Effector CD4-positive, alpha-beta T cell (primary cell): ENCODE data around the gene GRIN1. TPM values are rescaled to one million over a fixed set of nuclear protein-coding genes. Genes with fewer than 3 reads are reported as not detected.

ENCODE experiments used
- DNase-seq: peaks from one replicate; pipeline ENCODE4 v3.0.0-alpha.2; 2020
- total RNA-seq: gene quantifications from one replicate; lab custom pipeline; 2026; lab: John Stamatoyannopoulos, UW

GRIN1 gene
- total RNA-seq, result not detected

GRCh38 chr9:137138722-137139467, at the start of gene GRIN1:
Gene GRIN1, plus strand, starts transcription at chr9:137139154. Its CDS starts 333 bp downstream, at chr9:137139487.
- peak; percentile 21 for DNase-seq

- DNase-seq, result no peak
Measured at GRCh38 chr9:137089232-137089947, 49.6 kb upstream of the GRIN1 start.

DNA sequence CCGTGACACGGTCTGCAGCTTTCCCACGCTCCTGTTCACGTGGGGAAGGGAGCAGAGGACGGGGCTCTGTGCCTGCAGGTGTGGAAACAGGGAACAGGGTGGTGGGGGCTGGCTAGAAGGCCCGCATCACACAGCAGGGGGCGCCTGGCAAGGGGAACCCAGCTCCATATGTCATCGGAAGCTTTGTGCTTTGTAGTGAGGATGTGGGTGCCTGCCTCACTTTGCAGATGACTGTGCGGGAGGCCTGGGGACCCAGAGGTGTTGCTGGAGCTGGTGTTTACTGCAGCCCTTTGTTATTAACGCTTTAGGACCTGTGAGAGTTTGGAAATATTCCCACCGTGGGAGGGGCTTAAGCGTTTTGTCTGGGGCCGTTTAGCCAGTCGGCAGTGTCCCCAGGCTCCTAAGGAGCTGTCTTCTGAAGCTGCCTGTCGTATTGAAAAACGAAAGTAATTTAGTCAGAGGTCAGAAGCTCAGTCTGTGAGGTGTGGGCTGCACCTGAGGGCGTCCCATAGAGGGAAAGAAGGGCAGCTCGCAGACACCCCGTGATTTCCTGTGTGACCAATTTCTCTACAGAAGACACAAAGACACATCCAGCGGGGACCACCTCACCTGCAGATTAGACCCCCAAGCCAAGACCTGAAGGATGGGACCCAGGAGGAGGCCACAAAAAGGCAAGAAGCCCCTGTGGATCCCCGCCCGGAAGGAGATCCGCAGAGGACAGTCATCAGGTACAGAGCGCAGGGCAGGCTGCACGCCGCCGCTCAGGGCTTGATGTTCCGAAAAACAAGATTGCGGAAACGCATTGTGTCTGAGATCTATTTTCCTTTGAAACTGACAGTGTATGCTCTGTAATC, 43.1 kb upstream of the GRIN1 start:
- peak; percentile 87 for DNase-seq

DNA sequence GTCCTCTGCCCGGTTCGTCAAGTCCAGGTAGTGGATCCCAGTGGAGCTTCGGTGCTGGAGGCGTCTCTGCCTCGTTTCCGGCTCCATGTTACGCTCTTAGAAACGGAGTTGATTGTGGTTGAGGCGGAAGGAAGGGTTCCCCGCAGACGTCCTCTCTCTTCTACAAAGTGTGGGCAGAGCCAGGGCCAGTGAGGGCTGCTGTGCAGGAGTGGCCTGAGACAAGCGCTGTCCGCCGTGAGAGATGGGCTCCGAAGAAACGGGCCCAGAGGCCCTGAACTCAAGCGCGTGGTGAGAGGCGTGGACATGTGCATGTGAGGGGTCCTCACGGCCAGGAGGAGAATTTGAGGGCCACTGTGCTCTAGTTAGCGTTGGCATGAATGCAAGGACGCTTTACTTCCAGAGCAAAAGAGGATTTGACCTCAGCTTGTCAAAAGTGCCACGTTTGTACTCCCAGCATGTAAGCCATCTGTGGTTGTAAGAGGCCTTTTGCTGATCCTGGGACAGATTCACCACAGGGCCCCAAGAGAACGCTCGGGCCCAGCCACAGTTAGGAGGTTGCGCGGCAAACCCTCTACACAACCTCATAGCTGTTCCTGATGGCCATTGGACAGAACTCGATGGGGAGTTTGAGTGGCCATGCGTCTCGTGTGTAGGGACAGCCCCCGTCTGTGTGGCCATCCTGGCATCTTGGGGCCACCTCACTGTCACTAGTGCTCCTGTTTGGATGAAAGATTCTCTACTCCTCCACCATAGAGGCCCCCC, 42.0 kb upstream of the GRIN1 start:
- DNase-seq, result no peak

DNA sequence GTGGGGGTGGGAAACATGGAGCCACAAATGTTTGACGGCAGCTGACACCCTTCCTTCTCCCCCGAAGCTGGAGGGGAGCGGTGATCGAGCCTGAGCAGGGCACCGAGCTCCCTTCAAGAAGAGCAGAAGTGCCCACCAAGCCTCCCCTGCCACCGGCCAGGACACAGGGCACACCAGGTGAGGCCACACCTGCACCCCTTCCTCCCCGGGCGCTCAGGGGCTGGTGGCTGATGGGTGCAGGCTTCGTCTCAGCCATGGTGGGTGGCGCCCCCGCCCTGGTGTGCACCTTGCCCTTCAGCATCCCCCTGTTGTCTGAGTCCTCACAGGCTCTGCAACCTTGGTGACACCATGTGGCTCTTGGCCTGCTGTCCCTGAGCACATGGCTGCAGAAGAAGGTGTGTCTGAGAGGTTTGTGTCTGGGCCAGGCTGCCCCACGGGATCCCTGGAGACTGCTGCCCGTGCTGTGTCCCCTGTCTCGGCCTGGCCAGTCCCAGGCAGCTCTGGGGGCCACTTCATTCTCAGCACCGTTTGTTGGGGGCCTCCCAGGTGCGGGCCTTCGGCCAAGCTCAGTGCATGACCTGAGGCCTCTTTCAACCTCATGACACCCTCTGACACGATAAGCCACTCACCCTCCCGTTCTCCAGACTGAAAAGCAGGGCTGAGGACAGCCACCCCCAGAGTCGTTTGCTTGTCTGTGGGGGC, 41.0 kb upstream of the GRIN1 start:
- no peak for DNase-seq

DNA sequence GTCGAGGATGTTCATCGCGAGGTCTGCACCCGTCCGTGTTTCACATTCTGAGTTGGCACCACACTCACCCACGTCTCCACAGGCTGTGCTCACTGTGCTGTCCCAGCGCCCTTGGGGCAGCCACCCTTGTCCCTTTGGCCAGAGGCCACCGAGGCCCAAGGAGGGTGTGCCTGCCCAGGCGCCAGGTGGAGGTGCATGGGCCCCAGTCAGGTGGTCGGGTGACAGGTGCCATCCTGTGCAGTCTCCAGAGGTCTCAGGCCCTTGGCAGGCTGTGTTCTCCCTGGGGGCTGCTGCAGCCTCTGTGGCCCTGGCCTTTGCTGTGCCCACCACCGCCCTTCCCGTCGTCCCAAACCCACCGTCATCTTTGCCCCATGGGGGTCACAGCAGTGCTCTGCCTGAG, 39.7 kb upstream of the GRIN1 start:
- no peak for DNase-seq

DNA sequence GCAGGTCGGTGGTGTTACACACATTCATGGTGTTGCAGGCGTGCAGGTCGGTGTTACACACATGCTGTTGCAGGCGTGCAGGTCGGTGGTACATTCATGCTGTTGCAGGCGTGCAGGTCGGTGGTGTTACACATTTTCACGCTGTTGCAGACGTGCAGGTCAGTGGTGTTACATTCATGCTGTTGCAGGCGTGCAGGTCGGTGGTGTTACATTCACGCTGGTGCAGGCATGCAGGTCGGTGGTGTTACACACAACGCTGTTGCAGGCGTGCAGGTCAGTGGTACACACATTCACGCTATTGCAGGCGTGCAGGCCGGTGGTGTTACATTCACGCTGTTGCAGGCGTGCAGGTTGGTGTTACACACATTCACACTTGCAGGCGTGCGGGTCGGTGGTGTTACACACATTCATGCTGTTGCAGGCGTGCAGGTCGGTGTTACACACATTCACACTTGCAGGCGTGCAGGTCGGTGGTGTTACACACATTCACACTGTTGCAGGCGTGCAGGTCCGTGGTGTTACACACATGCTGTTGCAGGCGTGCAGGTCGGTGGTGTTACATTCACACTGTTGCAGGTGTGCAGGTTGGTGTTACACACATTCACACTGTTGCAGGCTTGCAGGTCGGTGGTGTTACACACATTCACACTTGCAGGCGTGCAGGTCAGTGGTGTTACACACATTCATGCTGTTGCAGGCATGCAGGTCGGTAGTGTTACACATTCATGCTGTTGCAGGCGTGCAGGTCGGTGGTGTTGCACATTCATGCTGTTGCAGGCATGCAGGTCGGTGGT, 35.6 kb upstream of the GRIN1 start:
- DNase-seq, result no peak

GRCh38 chr9:137105814-137106661, 32.9 kb upstream of the GRIN1 start:
- DNase-seq, result no peak

GRCh38 chr9:137106662-137107250, 32.2 kb upstream of the GRIN1 start:
- no peak for DNase-seq

- DNase-seq, result no peak
Measured at GRCh38 chr9:137107312-137107921, 31.5 kb upstream of the GRIN1 start.

DNA sequence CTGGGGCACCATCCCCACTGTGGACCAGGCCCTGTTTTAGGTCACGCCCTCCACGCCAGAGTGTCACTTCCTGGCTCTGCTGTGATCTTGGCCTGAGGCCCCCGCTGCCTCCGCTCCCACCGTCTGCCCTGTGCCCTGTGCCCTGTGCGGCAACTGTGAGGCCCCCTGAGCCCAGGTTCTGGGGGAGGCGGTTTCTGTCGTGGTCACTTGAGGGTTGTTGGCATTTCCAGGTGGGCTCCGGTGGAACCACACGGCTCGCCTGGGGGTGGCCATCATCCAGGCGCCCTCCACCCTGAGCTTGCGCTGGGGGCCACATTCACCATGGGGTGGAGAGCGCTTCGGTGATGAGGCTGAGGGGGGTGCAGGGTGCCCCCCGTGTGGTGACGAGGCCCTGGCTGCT, 31.0 kb upstream of the GRIN1 start:
- DNase-seq, result no peak

GRCh38 chr9:137108608-137109249, 30.2 kb upstream of the GRIN1 start:
- DNase-seq, result no peak

GRCh38 chr9:137109250-137110146, 29.5 kb upstream of the GRIN1 start:
- no peak for DNase-seq

DNA sequence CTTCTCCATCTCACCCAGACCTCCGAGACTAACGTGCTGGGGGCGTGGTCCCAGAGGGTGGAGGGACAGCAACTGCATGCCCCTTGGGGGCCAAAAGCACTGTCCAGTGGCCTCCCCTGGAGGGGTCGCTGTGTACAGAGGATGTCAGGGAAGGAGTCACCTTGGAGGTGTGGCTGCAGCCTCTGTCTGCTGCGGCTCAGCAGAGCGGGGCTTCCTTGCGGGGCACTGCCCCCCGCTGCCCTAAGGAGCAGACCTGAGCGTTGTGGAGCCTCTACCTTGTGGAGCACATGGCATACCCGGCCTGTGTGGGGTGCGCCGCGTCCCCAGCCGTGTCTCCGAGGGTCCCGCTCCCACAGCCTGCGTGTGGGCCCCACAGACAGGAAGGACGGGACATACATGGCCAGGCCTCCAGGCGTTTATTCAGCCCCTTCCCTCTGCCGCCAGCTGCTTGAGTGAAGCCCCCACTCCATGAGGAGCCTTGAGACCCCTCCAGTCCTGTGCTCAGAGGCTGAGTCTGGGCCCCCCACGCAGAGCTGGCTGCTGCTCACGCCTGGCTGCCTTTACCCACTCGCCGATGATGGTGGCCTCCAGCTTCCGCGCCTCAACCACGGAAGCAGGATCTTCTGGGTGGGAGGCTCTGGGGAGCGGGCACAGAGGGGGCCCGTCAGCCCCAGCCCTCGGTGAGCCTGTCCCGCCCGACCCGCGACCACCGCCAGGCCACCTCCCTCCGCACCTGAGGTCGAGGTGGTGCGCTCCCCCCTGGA, 28.6 kb upstream of the GRIN1 start:
- no peak for DNase-seq

- DNase-seq, result no peak
Measured at GRCh38 chr9:137110911-137111787, 27.8 kb upstream of the GRIN1 start.
